ACC112 (cell line): ENCODE measurements around the gene MMP24.
"Not testable (repeated sequence)": the region's sequence is repeated elsewhere in the genome, so short reads cannot be mapped to it uniquely, and the experiment has no call there.

Source experiments
- H2AFZ ChIP-seq: fragments of 200-600 bp; sonication (generic); one replicate; pipeline ENCODE4 v1.6.0; 2017; ENCODE audit warnings: antibody characterized with exemption, low read length; ENCODE audit not compliant: unreplicated experiment
- H3K27ac ChIP-seq: fragments of 200-600 bp; sonication (generic); 2 replicates; pipeline ENCODE4 v1.5.1; 2014; ENCODE audit warnings: low read depth, mild to moderate bottlenecking, antibody characterized with exemption, low read length, moderate library complexity
- H3K27me3 ChIP-seq: fragments of 200-600 bp; sonication (generic); 2 replicates; pipeline ENCODE4 v1.6.1; 2014; ENCODE audit warnings: mild to moderate bottlenecking, antibody characterized with exemption, low read length, moderate library complexity, mixed read lengths; ENCODE audit not compliant: insufficient read depth
- H3K36me3 ChIP-seq: fragments of 200-600 bp; sonication (generic); 2 replicates; pipeline ENCODE4 v1.6.1; 2016; ENCODE audit warnings: mild to moderate bottlenecking, antibody characterized with exemption, low read length, moderate library complexity, mixed read lengths; ENCODE audit not compliant: insufficient read depth
- H3K4me1 ChIP-seq: fragments of 200-600 bp; sonication (generic); one replicate; pipeline ENCODE4 v1.6.1; 2016; ENCODE audit warnings: low read length, mixed read lengths; ENCODE audit not compliant: insufficient read depth, unreplicated experiment, control insufficient read depth
- H3K4me3 ChIP-seq: fragments of 200-600 bp; sonication (generic); 2 replicates; pipeline ENCODE4 v1.5.1; 2014; ENCODE audit warnings: mild to moderate bottlenecking, low read depth, low read length
- H3K79me2 ChIP-seq: fragments of 200-600 bp; sonication (generic); one replicate; pipeline ENCODE4 v1.6.0; 2016; ENCODE audit warnings: low read length; ENCODE audit not compliant: control insufficient read depth, unreplicated experiment, insufficient read depth

MMP24 gene

GRCh38 chr20:35226126-35226883 lies at the start of gene MMP24:
MMP24 (plus strand) TSS chr20:35226690; CDS start chr20:35226739, 49 bp downstream.
- Histone ChIP-seq H3K27me3 (peaks cover 37% of the 10 kb centered on the region), H3K79me2 (no peaks in the 10 kb centered on the region), H3K4me3 (peak within 1 kb of the TSS; percentile 57), H3K36me3 (no peaks in the 10 kb centered on the region), H3K4me1 (no peaks in the 10 kb centered on the region), H3K27ac (no peak within 1 kb of the TSS), H2AFZ (no peak within 1 kb of the TSS)

- Histone ChIP-seq H3K36me3 (peaks cover 8% of the 10 kb centered on the region; the same call in 1 of the 2 replicates), H3K4me1 (peaks cover 1% of the 10 kb centered on the region), H3K27ac (no peak overlapping the region), H2AFZ (no peak overlapping the region), H3K27me3 (no peaks in the 10 kb centered on the region), H3K4me3 (no peak overlapping the region), H3K79me2 (no peaks in the 10 kb centered on the region)
These were observed 46.9 kb upstream of the MMP24 start for GRCh38 chr20:35179292-35180212.

- H3K4me3 ChIP-seq = no peak overlapping the region
These were observed 46.2 kb upstream of the MMP24 start for GRCh38 chr20:35180266-35180665.

GRCh38 chr20:35181731-35182130 lies 44.8 kb upstream of the MMP24 start:
- H3K27ac ChIP-seq = no peak overlapping the region
- no peaks in the 10 kb centered on the region for H3K27me3 ChIP-seq

More at GRCh38 chr20:35180266-35180665, 46.2 kb upstream of the MMP24 start:
- H3K4me1 ChIP-seq = no peaks in the 10 kb centered on the region
- no peaks in the 10 kb centered on the region for H3K27me3 ChIP-seq
- no peak overlapping the region for H2AFZ ChIP-seq
- H3K27ac ChIP-seq = no peak overlapping the region
- no peaks in the 10 kb centered on the region for H3K79me2 ChIP-seq
- peaks cover 8% of the 10 kb centered on the region; the same call in 1 of the 2 replicates for H3K36me3 ChIP-seq

GRCh38 chr20:35186691-35187289 lies 39.7 kb upstream of the MMP24 start:
- H3K27ac ChIP-seq, H3K27me3 ChIP-seq, H3K79me2 ChIP-seq, H3K4me1 ChIP-seq, H3K4me3 ChIP-seq, H2AFZ ChIP-seq, H3K36me3 ChIP-seq: not testable (repeated sequence)

More at GRCh38 chr20:35181731-35182130, 44.8 kb upstream of the MMP24 start:
- no peaks in the 10 kb centered on the region for H3K79me2 ChIP-seq
- H2AFZ ChIP-seq = no peak overlapping the region
- H3K4me3 ChIP-seq = no peak overlapping the region
- no peaks in the 10 kb centered on the region for H3K4me1 ChIP-seq
- H3K36me3 ChIP-seq = peaks cover 3% of the 10 kb centered on the region; the same call in 1 of the 2 replicates

GRCh38 chr20:35187584-35188190 lies 38.8 kb upstream of the MMP24 start:
- Histone ChIP-seq H3K27ac (no peak overlapping the region), H3K36me3 (no peaks in the 10 kb centered on the region), H3K27me3 (no peaks in the 10 kb centered on the region), H3K4me3 (no peak overlapping the region), H3K79me2 (no peaks in the 10 kb centered on the region), H2AFZ (no peak overlapping the region), H3K4me1 (no peaks in the 10 kb centered on the region)

GRCh38 chr20:35189223-35189622 lies 37.3 kb upstream of the MMP24 start:
- H3K4me3 ChIP-seq, H3K27me3 ChIP-seq, H3K36me3 ChIP-seq, H3K27ac ChIP-seq, H3K4me1 ChIP-seq, H2AFZ ChIP-seq, H3K79me2 ChIP-seq: not testable (repeated sequence)

GRCh38 chr20:35190556-35190955 lies 35.9 kb upstream of the MMP24 start:
- H3K27me3 ChIP-seq = no peaks in the 10 kb centered on the region
- no peak overlapping the region for H3K4me3 ChIP-seq
- H3K79me2 ChIP-seq = no peaks in the 10 kb centered on the region
- no peak overlapping the region for H2AFZ ChIP-seq
- no peaks in the 10 kb centered on the region for H3K4me1 ChIP-seq
- H3K27ac ChIP-seq = no peak overlapping the region
- no peaks in the 10 kb centered on the region for H3K36me3 ChIP-seq

- H2AFZ ChIP-seq = no peak overlapping the region
- H3K27ac ChIP-seq = no peak overlapping the region
- no peaks in the 10 kb centered on the region for H3K27me3 ChIP-seq
- H3K4me3 ChIP-seq = no peak overlapping the region
- H3K36me3 ChIP-seq = no peaks in the 10 kb centered on the region
- no peaks in the 10 kb centered on the region for H3K4me1 ChIP-seq
- H3K79me2 ChIP-seq = no peaks in the 10 kb centered on the region
These were observed 34.9 kb upstream of the MMP24 start for GRCh38 chr20:35191419-35192117.
